ENCODE data around the gene LTBP3. TPM values are rescaled to one million over a fixed set of nuclear protein-coding genes. Genes with fewer than 3 reads are reported as not detected.

LTBP3 gene
- total RNA-seq, 1 experiment from 2014 or later, result 248 TPM

GRCh38 chr11:65584106-65584505 lies 25.9 kb upstream of the LTBP3 start:
- RAD21 ChIA-PET (ENCODE audit: low non-redundant PET in 1 of 2, low total read pairs in 2 of 2, uncharacterized antibody in 2 of 2, unreplicated experiment in 2 of 2), result no interaction called here
- TF ChIP-seq, protein P1, sequence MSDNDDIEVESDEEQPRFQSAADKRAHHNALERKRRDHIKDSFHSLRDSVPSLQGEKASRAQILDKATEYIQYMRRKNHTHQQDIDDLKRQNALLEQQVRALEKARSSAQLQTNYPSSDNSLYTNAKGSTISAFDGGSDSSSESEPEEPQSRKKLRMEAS (IDR thresholded peaks at IDR 0.05), result no peak
- TF ChIP-seq RAD21 (IDR thresholded peaks at IDR 0.05; ENCODE audit: low read depth), result no peak
- intact Hi-C loops (cut with micrococcal nuclease), result no loop called here
- CTCF ChIA-PET, result no interaction called here
- no peaks in the 10 kb centered on the region for H3K79me2 ChIP-seq (ENCODE audit: insufficient read depth, low read length)
- ATAC-seq (no peak), DNase-seq (ENCODE audit: low read depth, low spot score) (no peak)
- H3K4me1 ChIP-seq (ENCODE audit: control insufficient read depth in 1 of 2, insufficient read depth in 2 of 2, low read length in 2 of 2), result peaks cover 14 to 25% of the 10 kb centered on the region in 2 experiments
- peaks cover 2 to 4% of the 10 kb centered on the region in 2 experiments; a peak in 2 of 4 replicates for H3K36me3 ChIP-seq (ENCODE audit: control insufficient read depth in 1 of 2, insufficient read depth in 2 of 2, low read length in 2 of 2)
- no peak overlapping the region for H3K9ac ChIP-seq (ENCODE audit: low read length)
- no peak overlapping the region for H3K4me2 ChIP-seq (ENCODE audit: low read length)
- H2AFZ ChIP-seq (ENCODE audit: low read depth, low read length, poor library complexity, severe bottlenecking), result no peak overlapping the region
- H4K20me1 ChIP-seq (ENCODE audit: insufficient read depth), result no peaks in the 10 kb centered on the region
- no peak overlapping the region for H3K27ac ChIP-seq (ENCODE audit: low read depth, low read length)
- POLR2A ChIA-PET, result no interaction called here
- BruUV-seq (replicated peaks), result no TSS peak
- H3K4me3 ChIP-seq (replicated peaks in 1 of 2; ENCODE audit: low read depth in 1 of 2, low read length in 2 of 2), result no peak overlapping the region
- H3K27me3 ChIP-seq (ENCODE audit: insufficient read depth, low read length), result no peaks in the 10 kb centered on the region
- H3K9me2 ChIP-seq (ENCODE audit: insufficient read depth), result no peaks in the 10 kb centered on the region
- H3K9me3 ChIP-seq (ENCODE audit: control insufficient read depth in 1 of 2, insufficient read depth in 1 of 2, low read depth in 1 of 2, low read length in 2 of 2), result no peaks in the 10 kb centered on the region

GRCh38 chr11:65583589-65583988 lies 25.4 kb upstream of the LTBP3 start:
- H3K4me3 ChIP-seq (replicated peaks in 1 of 2; ENCODE audit: low read depth in 1 of 2, low read length in 2 of 2), result no peak overlapping the region
- no peak overlapping the region for H3K9ac ChIP-seq (ENCODE audit: low read length)
- peaks cover 2 to 4% of the 10 kb centered on the region in 2 experiments; a peak in 2 of 4 replicates for H3K36me3 ChIP-seq (ENCODE audit: control insufficient read depth in 1 of 2, insufficient read depth in 2 of 2, low read length in 2 of 2)
- intact Hi-C loops (cut with micrococcal nuclease), result no loop called here
- no peak overlapping the region for H3K4me2 ChIP-seq (ENCODE audit: low read length)
- H2AFZ ChIP-seq (ENCODE audit: low read depth, low read length, poor library complexity, severe bottlenecking), result no peak overlapping the region
- no peak for DNase-seq (ENCODE audit: low read depth, low spot score)
- ChIA-PET CTCF (interaction anchor here (1.4 kb wide), 1 partner anchor 10 kb away, joined by 5 read pairs; no protein-coding TSS in a partner anchor), POLR2A (no interaction called here), RAD21 (ENCODE audit: low non-redundant PET in 1 of 2, low total read pairs in 2 of 2, uncharacterized antibody in 2 of 2, unreplicated experiment in 2 of 2) (no interaction called here)
- no peak overlapping the region for H3K27ac ChIP-seq (ENCODE audit: low read depth, low read length)
- no peak for ATAC-seq
- H3K4me1 ChIP-seq (ENCODE audit: control insufficient read depth in 1 of 2, insufficient read depth in 2 of 2, low read length in 2 of 2), result peaks cover 12 to 22% of the 10 kb centered on the region in 2 experiments
- H4K20me1 ChIP-seq (ENCODE audit: insufficient read depth), result no peaks in the 10 kb centered on the region
- no peaks in the 10 kb centered on the region for H3K79me2 ChIP-seq (ENCODE audit: insufficient read depth, low read length)
- no peaks in the 10 kb centered on the region for H3K9me3 ChIP-seq (ENCODE audit: control insufficient read depth in 1 of 2, insufficient read depth in 1 of 2, low read depth in 1 of 2, low read length in 2 of 2)
- BruUV-seq (replicated peaks), result no TSS peak
- no peaks in the 10 kb centered on the region for H3K27me3 ChIP-seq (ENCODE audit: insufficient read depth, low read length)
- no peaks in the 10 kb centered on the region for H3K9me2 ChIP-seq (ENCODE audit: insufficient read depth)
- TF ChIP-seq RAD21 (IDR thresholded peaks at IDR 0.05; ENCODE audit: low read depth) (no peak), TCF7L2 (IDR thresholded peaks at IDR 0.05; ENCODE audit: borderline replicate concordance, extremely low read depth, insufficient read depth, insufficient read length) (no peak), EZH2 (IDR thresholded peaks at IDR 0.05) (no peak), ZFX (IDR thresholded peaks at IDR 0.05) (no peak), CTCF (IDR thresholded peaks at IDR 0.05 in 2 of 3, conservative IDR thresholded peaks at IDR 0.05 in 1 of 3; ENCODE audit: borderline replicate concordance in 1 of 3, insufficient read depth in 1 of 3, low read depth in 2 of 3, low read length in 2 of 3) (no peak), EZH2phosphoT487 (IDR thresholded peaks at IDR 0.05; ENCODE audit: borderline replicate concordance) (no peak), SP1 (IDR thresholded peaks at IDR 0.05; ENCODE audit: low read depth) (no peak), SRF (IDR thresholded peaks at IDR 0.05; ENCODE audit: low read depth) (no peak), REST (IDR thresholded peaks at IDR 0.05; ENCODE audit: low read depth) (no peak)
- TF ChIP-seq, protein P2, sequence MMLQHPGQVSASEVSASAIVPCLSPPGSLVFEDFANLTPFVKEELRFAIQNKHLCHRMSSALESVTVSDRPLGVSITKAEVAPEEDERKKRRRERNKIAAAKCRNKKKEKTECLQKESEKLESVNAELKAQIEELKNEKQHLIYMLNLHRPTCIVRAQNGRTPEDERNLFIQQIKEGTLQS (IDR thresholded peaks at IDR 0.05), result no peak
- TF ChIP-seq, protein P3, sequence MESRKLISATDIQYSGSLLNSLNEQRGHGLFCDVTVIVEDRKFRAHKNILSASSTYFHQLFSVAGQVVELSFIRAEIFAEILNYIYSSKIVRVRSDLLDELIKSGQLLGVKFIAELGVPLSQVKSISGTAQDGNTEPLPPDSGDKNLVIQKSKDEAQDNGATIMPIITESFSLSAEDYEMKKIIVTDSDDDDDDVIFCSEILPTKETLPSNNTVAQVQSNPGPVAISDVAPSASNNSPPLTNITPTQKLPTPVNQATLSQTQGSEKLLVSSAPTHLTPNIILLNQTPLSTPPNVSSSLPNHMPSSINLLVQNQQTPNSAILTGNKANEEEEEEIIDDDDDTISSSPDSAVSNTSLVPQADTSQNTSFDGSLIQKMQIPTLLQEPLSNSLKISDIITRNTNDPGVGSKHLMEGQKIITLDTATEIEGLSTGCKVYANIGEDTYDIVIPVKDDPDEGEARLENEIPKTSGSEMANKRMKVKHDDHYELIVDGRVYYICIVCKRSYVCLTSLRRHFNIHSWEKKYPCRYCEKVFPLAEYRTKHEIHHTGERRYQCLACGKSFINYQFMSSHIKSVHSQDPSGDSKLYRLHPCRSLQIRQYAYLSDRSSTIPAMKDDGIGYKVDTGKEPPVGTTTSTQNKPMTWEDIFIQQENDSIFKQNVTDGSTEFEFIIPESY (IDR thresholded peaks at IDR 0.05; ENCODE audit: extremely low read depth, insufficient replicate concordance, low read length), result no peak

All from HCT116 (cell line).